ENCODE results near the gene ACSL3.

GRCh38 chr2:222882484-222882928 is 21.7 kb downstream of the ACSL3 start:
- TF ChIP-seq CTCF (conservative IDR thresholded peaks at IDR 0.05; ENCODE audit: low read length) (no peak), EZH2phosphoT487 (IDR thresholded peaks at IDR 0.05; ENCODE audit: borderline replicate concordance) (no peak)

Measured in Loucy (cell line).